A549 (cell line): ENCODE measurements around the gene MAP1LC3B2. TPM values are rescaled to one million over a fixed set of nuclear protein-coding genes. Genes with fewer than 3 reads are reported as not detected.
A peak's percentile ranks its signal among the peaks of the same experiment; 100 is the strongest.

Source experiments
- ATAC-seq, 2 experiments: fragments of 200-7000 bp in 1 of 2; fragments of >200 bp in 1 of 2; cut with Nextera tagmentation in 1 of 2; cut with Tn5 transposase in 1 of 2; 3 replicates each; pipeline versions ENCODE4 v1.8.0 to v1.9.1; 2018 to 2020; ENCODE audit warnings: mild to moderate bottlenecking in 1 of 2, moderate library complexity in 1 of 2
- CTCF ChIA-PET: fragments of 300-600 bp; sonication (Branson Sonifier 250); formaldehyde crosslinking; extraction: SDS; loops from one replicate; lab custom pipeline; 2021; ENCODE audit warnings: antibody characterized with exemption, inconsistent platforms; lab: Yijun Ruan, JAX
- POLR2A ChIA-PET: fragments of 350-600 bp; formaldehyde crosslinking; extraction: SDS; loops from one replicate; lab custom pipeline; 2021; ENCODE audit warnings: antibody characterized with exemption, inconsistent platforms; lab: Yijun Ruan, JAX
- DNase-seq, 2 experiments: peaks; one replicate each; pipeline versions ENCODE4 v3.0.0 to v3.0.0-alpha.2; 2011 to 2016; ENCODE audit warnings: low read depth in 1 of 2, low spot score in 1 of 2
- FAIRE-seq: peaks from 2 replicates; lab custom pipeline; 2011; peaks lifted over from hg19 to GRCh38; lab: Jason Lieb, UNC
- H3K27ac ChIP-seq, 2 experiments: fragments of >200 bp; sonication (Bioruptor Twin); formaldehyde crosslinking; 3 replicates each; pipeline ENCODE4 v1.5.1; 2016 to 2017
- H3K4me1 ChIP-seq: fragments of >200 bp; sonication (Bioruptor Twin); formaldehyde crosslinking; 3 replicates; pipeline ENCODE4 v1.6.1; 2016
- H3K4me2 ChIP-seq: fragments of >200 bp; sonication (Bioruptor Twin); formaldehyde crosslinking; 3 replicates; pipeline ENCODE4 v1.6.1; 2016
- H3K4me3 ChIP-seq: fragments of >200 bp; sonication (Bioruptor Twin); formaldehyde crosslinking; 3 replicates; pipeline ENCODE4 v1.5.1; 2016
- H3K9me3 ChIP-seq: fragments of >200 bp; sonication (Bioruptor Twin); formaldehyde crosslinking; 3 replicates; pipeline ENCODE4 v1.6.1; 2016
- CHD4 ChIP-seq: fragments of 200-600 bp; sonication (generic); IDR thresholded peaks from 2 replicates; pipeline ENCODE4 v1.6.1; 2016; ENCODE audit warnings: antibody characterized with exemption, mild to moderate bottlenecking, borderline replicate concordance
- FOSB ChIP-seq: fragments of 250-450 bp; sonication (Bioruptor Pico); IDR thresholded peaks from 2 replicates; pipeline ENCODE4 v1.5.0; 2020; ENCODE audit warnings: mild to moderate bottlenecking, moderate library complexity
- FOSL2 ChIP-seq, 2 experiments: fragments of 450-650 bp in 1 of 2; fragments of >200 bp in 1 of 2; sonication (Bioruptor Twin) in 1 of 2; formaldehyde crosslinking; IDR thresholded peaks; 2 replicates each; pipeline versions ENCODE4 v1.5.0 to v1.6.1; 2016 to 2020; ENCODE audit warnings: mild to moderate bottlenecking in 1 of 2, moderate library complexity in 1 of 2
- HDAC2 ChIP-seq: fragments of 200-600 bp; sonication (generic); IDR thresholded peaks from 2 replicates; pipeline ENCODE4 v1.6.1; 2016
- HOXA7 ChIP-seq: fragments of 250-450 bp; sonication (Bioruptor Pico); IDR thresholded peaks from 2 replicates; pipeline ENCODE4 v1.5.0; 2020; ENCODE audit warnings: mild to moderate bottlenecking, moderate library complexity
- HOXB5 ChIP-seq: fragments of 250-450 bp; sonication (Bioruptor Pico); IDR thresholded peaks from 2 replicates; pipeline ENCODE4 v1.5.0; 2020; ENCODE audit warnings: mild to moderate bottlenecking, moderate library complexity
- JUN ChIP-seq, 2 experiments: fragments of >200 bp; sonication (Bioruptor Twin); formaldehyde crosslinking; IDR thresholded peaks; 2 replicates in 1 of 2; 3 replicates in 1 of 2; pipeline ENCODE4 v1.6.1; 2016 to 2017
- KDM1A ChIP-seq: fragments of 200-600 bp; sonication (generic); IDR thresholded peaks from 2 replicates; pipeline ENCODE4 v1.6.1; 2016; ENCODE audit warnings: low read depth, mild to moderate bottlenecking
- MAFK ChIP-seq: fragments of 450-650 bp; IDR thresholded peaks from 2 replicates; pipeline ENCODE4 v1.6.1; 2014; ENCODE audit not compliant: partially characterized antibody
- MAZ ChIP-seq: fragments of 150-350 bp; IDR thresholded peaks from 2 replicates; pipeline ENCODE4 v1.6.1; 2014; ENCODE audit warnings: antibody characterized with exemption, low read depth, low read length, borderline replicate concordance
- POLR2AphosphoS2 ChIP-seq: conservative IDR thresholded peaks from 2 replicates; pipeline ENCODE4 v1.6.1; 2012; ENCODE audit warnings: low read length, improper control_type of control experiment, inconsistent platforms
- RFX5 ChIP-seq: fragments of 450-650 bp; IDR thresholded peaks from 2 replicates; pipeline ENCODE4 v1.7.1; 2014; ENCODE audit warnings: antibody characterized with exemption, mild to moderate bottlenecking, moderate library complexity
- TFCP2L1 ChIP-seq: fragments of 250-450 bp; sonication (Bioruptor Pico); IDR thresholded peaks from 2 replicates; pipeline ENCODE4 v1.5.0; 2021; ENCODE audit warnings: mild to moderate bottlenecking
- ZNF302 ChIP-seq: fragments of 250-450 bp; sonication (Bioruptor Pico); IDR thresholded peaks from 2 replicates; pipeline ENCODE4 v1.9.0; 2021; ENCODE audit warnings: inconsistent platforms, mild to moderate bottlenecking, moderate library complexity
- WGBS: methylation state at CpG from one replicate; pipeline ENCODE4 v1.1.6; 2017; ENCODE audit errors: missing lambda C conversion rate; 5-methylcytosine and 5-hydroxymethylcytosine counted together
- polyA plus RNA-seq, 4 experiments: library from polyadenylated mRNA; depleted of rRNA in 3 of 4; stranded (reverse); fragments of >200 nt; fragmentation: RNase III in 1 of 4; extraction: RNeasy Plus Mini Kit Qiagen cat#74134 plus additional on column Dnase treatment in 1 of 4; gene quantifications; 2 replicates in 3 of 4; 3 replicates in 1 of 4; pipeline ENCODE4 v1.2.3, GENCODE V29; 2011 to 2017
- TF ChIP-seq, protein P1 (sequence below): fragments of 450-650 bp; IDR thresholded peaks from 2 replicates; pipeline ENCODE4 v1.6.1; 2014; ENCODE audit warnings: antibody characterized with exemption

The MAP1LC3B2 gene
- polyA plus RNA-seq, 2 of the 4 experiments (the other 2 are of a cell fraction): 2.1 to 2.8 TPM

DNA sequence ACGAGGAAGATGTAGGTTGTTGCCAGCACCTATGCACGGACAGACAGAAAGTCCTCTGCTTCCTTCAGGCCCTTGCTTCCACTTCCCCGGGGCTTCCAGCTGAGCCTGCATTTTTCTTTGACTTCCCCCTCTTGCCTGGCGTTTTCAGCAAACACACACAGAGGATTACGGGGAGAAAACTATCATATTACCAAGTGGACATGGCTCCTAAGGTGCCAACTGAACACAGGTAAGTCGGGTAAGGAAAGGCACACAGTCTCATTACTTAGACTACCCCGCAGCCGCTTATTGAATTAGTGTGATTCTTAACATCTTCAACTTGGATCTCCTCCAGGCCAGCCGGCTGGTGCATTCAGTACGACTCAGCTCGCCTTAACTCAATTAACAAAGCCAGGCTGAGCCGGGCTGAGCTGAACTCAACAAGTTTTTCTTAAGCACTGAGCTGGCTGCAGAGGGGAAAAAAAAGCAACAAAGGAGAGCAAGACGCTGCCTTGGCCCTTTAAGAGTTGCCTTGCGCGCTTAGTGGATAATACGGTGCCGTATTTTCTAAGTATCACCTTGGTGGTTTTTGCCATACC is 19.2 kb upstream of the MAP1LC3B2 start:
- Histone ChIP-seq H3K4me1 (peaks cover 32% of the 10 kb centered on the region), H3K27ac (peak overlapping the region in 1 of 2 experiments; percentile 59; a peak in 3 of 6 replicates), H3K4me3 (no peak overlapping the region), H3K4me2 (peak overlapping the region; percentile 35; the same call in 2 of the 3 replicates), H3K9me3 (no peaks in the 10 kb centered on the region)
- no peak for FAIRE-seq
- POLR2A ChIA-PET: no interaction called here
- peak in 1 of 2 experiments; percentile 10; a peak in 1 of 6 replicates for ATAC-seq
- DNase-seq: no peak
- CTCF ChIA-PET: interaction anchor here (1.2 kb wide), 1 partner anchor 34 kb away, joined by 4 read pairs; no protein-coding TSS in a partner anchor
- WGBS: 59% methylated on average over 17 of the region's 17 CpGs
- TF ChIP-seq ZNF302: no peak
- peak; percentile 49 for TF ChIP-seq MAFK

GRCh38 chr12:116540622-116541152 is 18.5 kb upstream of the MAP1LC3B2 start:
- ChIA-PET CTCF (no interaction called here), POLR2A (no interaction called here)
- Histone ChIP-seq H3K27ac (no peak overlapping the region), H3K4me3 (no peak overlapping the region), H3K4me2 (no peak overlapping the region), H3K4me1 (peaks cover 32% of the 10 kb centered on the region), H3K9me3 (no peaks in the 10 kb centered on the region)
- no peak for FAIRE-seq
- peak; percentile 43; the same call in 1 of the 2 replicates for TF ChIP-seq KDM1A
- TF ChIP-seq RFX5: peak; percentile 95
- no peak for TF ChIP-seq JUN (IDR thresholded peaks at IDR 0.05)
- ATAC-seq: no peak
- DNase-seq: no peak
- 90% methylated on average over 5 of the region's 5 CpGs for WGBS

- Histone ChIP-seq H3K4me2 (peak overlapping the region; percentile 24; the same call in 1 of the 3 replicates), H3K4me1 (peaks cover 32% of the 10 kb centered on the region), H3K27ac (peak overlapping the region in 1 of 2 experiments; percentile 43; a peak in 3 of 6 replicates), H3K4me3 (no peak overlapping the region), H3K9me3 (no peaks in the 10 kb centered on the region)
- TF ChIP-seq KDM1A (peak; percentile 72; the same call in 1 of the 2 replicates), POLR2AphosphoS2 (no peak)
- CTCF ChIA-PET: no interaction called here
- DNase-seq (no peak), ATAC-seq (no peak), FAIRE-seq (no peak)
- 89% methylated on average over 8 of the region's 8 CpGs for WGBS
- POLR2A ChIA-PET: no interaction called here
Observed at GRCh38 chr12:116541547-116542344, 17.4 kb upstream of the MAP1LC3B2 start.

- FAIRE-seq (no peak), DNase-seq (no peak), ATAC-seq (peak; percentile 37 to 47; a peak in 4 of 6 replicates)
- CTCF ChIA-PET: no interaction called here
- no peaks in the 10 kb centered on the region for H3K9me3 ChIP-seq
- 64% methylated on average over 15 of the region's 15 CpGs for WGBS
- H3K27ac ChIP-seq: peak overlapping the region in 1 of 2 experiments; percentile 43; a peak in 3 of 6 replicates
- POLR2A ChIA-PET: no interaction called here
- H3K4me3 ChIP-seq: no peak overlapping the region
- H3K4me2 ChIP-seq: peak overlapping the region; percentile 24; the same call in 1 of the 3 replicates
- TF ChIP-seq FOSL2 (IDR thresholded peaks at IDR 0.05): no peak
- TF ChIP-seq FOSL2 (CRISPR knock-in tag; IDR thresholded peaks at IDR 0.05): peak; percentile 33; the same call in 1 of the 2 replicates
- peak; percentile 51; the same call in 1 of the 2 replicates for TF ChIP-seq CHD4
- 0 out of 2 replicates have a peak, but pooled peaks have one; percentile 59 for TF ChIP-seq HDAC2
- TF ChIP-seq HOXA7 (CRISPR knock-in tag): no peak
- TF ChIP-seq, protein P1, sequence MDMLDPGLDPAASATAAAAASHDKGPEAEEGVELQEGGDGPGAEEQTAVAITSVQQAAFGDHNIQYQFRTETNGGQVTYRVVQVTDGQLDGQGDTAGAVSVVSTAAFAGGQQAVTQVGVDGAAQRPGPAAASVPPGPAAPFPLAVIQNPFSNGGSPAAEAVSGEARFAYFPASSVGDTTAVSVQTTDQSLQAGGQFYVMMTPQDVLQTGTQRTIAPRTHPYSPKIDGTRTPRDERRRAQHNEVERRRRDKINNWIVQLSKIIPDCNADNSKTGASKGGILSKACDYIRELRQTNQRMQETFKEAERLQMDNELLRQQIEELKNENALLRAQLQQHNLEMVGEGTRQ: no peak
- TF ChIP-seq MAZ: no peak
- no peak for TF ChIP-seq TFCP2L1 (CRISPR knock-in tag)
- TF ChIP-seq HOXB5 (CRISPR knock-in tag): no peak
- no peak for TF ChIP-seq FOSB (CRISPR knock-in tag)
- peaks cover 32% of the 10 kb centered on the region for H3K4me1 ChIP-seq
Observed at GRCh38 chr12:116542345-116542956, 16.7 kb upstream of the MAP1LC3B2 start.
